IMR-90 (cell line): ENCODE measurements around the gene NR2C2. TPM values are rescaled to one million over a fixed set of nuclear protein-coding genes. Genes with fewer than 3 reads are reported as not detected.
A peak's percentile ranks its signal among the peaks of the same experiment; 100 is the strongest.

Experiments
- ATAC-seq: fragments of 200-7000 bp; cut with Tn5 transposase; 2 replicates; pipeline ENCODE4 v1.9.1; 2020; ENCODE audit warnings: low read depth, mild to moderate bottlenecking, moderate library complexity
- BruUV-seq: library from RNA; stranded (reverse); fragments of 400-500 nt; replicated peaks from 2 replicates; lab custom pipeline; 2021; lab: Mats Ljungman, UMichigan
- CTCF ChIA-PET: fragments of 300-600 bp; formaldehyde crosslinking; extraction: SDS; loops from one replicate; lab custom pipeline; 2021; ENCODE audit warnings: antibody characterized with exemption; lab: Yijun Ruan, JAX
- POLR2A ChIA-PET: fragments of 300-600 bp; sonication (Branson Sonifier 250); formaldehyde crosslinking; loops from one replicate; lab custom pipeline; 2022; ENCODE audit warnings: antibody characterized with exemption; ENCODE audit not compliant: unreplicated experiment; lab: Charles Lee
- DNase-seq: peaks from one replicate; pipeline ENCODE4 v3.0.0; 2013
- H2AFZ ChIP-seq: replicated peaks from 2 replicates; pipeline ENCODE3; 2013; ENCODE audit warnings: low read length, mild to moderate bottlenecking; ENCODE audit not compliant: poor library complexity
- H2AK5ac ChIP-seq: 2 replicates; pipeline ENCODE4 v1.6.1; 2013; ENCODE audit warnings: low read depth, low read length, inconsistent platforms
- H2AK9ac ChIP-seq: replicated peaks from 2 replicates; pipeline ENCODE3; 2013; ENCODE audit warnings: mild to moderate bottlenecking, low read depth, low read length, moderate library complexity; ENCODE audit not compliant: poor library complexity
- H2BK120ac ChIP-seq: 2 replicates; pipeline ENCODE4 v1.6.1; 2013; ENCODE audit warnings: low read depth, low read length, inconsistent platforms
- H2BK15ac ChIP-seq: 3 replicates; pipeline ENCODE4 v1.6.1; 2013; ENCODE audit warnings: low read depth, low read length, inconsistent platforms
- H2BK20ac ChIP-seq: 2 replicates; pipeline ENCODE4 v1.6.1; 2013; ENCODE audit warnings: low read depth, mild to moderate bottlenecking, inconsistent platforms, low read length, moderate library complexity
- H2BK5ac ChIP-seq: 2 replicates; pipeline ENCODE4 v1.6.1; 2013; ENCODE audit warnings: mild to moderate bottlenecking, low read depth, low read length, inconsistent platforms; ENCODE audit not compliant: poor library complexity, severe bottlenecking
- H3K14ac ChIP-seq: replicated peaks from 2 replicates; pipeline ENCODE4 v1.6.1; 2013; ENCODE audit warnings: low read depth, low read length, inconsistent platforms
- H3K18ac ChIP-seq: 2 replicates; pipeline ENCODE4 v1.6.1; 2013; ENCODE audit warnings: low read depth, low read length, control low read depth
- H3K23ac ChIP-seq: 2 replicates; pipeline ENCODE4 v1.6.1; 2013; ENCODE audit warnings: low read depth, low read length, inconsistent platforms
- H3K27ac ChIP-seq: 2 replicates; pipeline ENCODE4 v1.5.1; 2013; ENCODE audit warnings: mild to moderate bottlenecking, control low read depth, low read length; ENCODE audit not compliant: insufficient read depth
- H3K27me3 ChIP-seq: 2 replicates; pipeline ENCODE4 v1.6.1; 2013; ENCODE audit warnings: low read length; ENCODE audit not compliant: control insufficient read depth, insufficient read depth
- H3K36me3 ChIP-seq: 2 replicates; pipeline ENCODE4 v1.6.1; 2013; ENCODE audit warnings: low read length, mixed read lengths; ENCODE audit not compliant: control insufficient read depth, insufficient read depth
- H3K4ac ChIP-seq: 2 replicates; pipeline ENCODE4 v1.6.1; 2013; ENCODE audit warnings: low read depth, low read length, inconsistent platforms
- H3K4me1 ChIP-seq: 2 replicates; pipeline ENCODE4 v1.6.1; 2013; ENCODE audit warnings: low read length, mixed read lengths; ENCODE audit not compliant: control insufficient read depth, insufficient read depth
- H3K4me2 ChIP-seq: 2 replicates; pipeline ENCODE4 v1.6.1; 2013; ENCODE audit warnings: low read depth, mild to moderate bottlenecking, control low read depth, low read length, moderate library complexity
- H3K4me3 ChIP-seq: 2 replicates; pipeline ENCODE4 v1.5.1; 2013; ENCODE audit warnings: low read depth, mild to moderate bottlenecking, control low read depth, low read length, moderate library complexity; ENCODE audit not compliant: insufficient read depth
- H3K56ac ChIP-seq: 2 replicates; pipeline ENCODE4 v1.6.1; 2013; ENCODE audit warnings: low read length, inconsistent platforms; ENCODE audit not compliant: insufficient read depth; ENCODE audit errors: extremely low read depth
- H3K79me1 ChIP-seq, 2 experiments: 2 replicates each; pipeline ENCODE4 v1.6.1; 2013; ENCODE audit warnings: low read length in 2 of 2, inconsistent platforms in 1 of 2, low read depth in 1 of 2
- H3K9ac ChIP-seq: 2 replicates; pipeline ENCODE4 v1.6.1; 2013; ENCODE audit warnings: low read depth, low read length, control low read depth
- H3K9me1 ChIP-seq: 2 replicates; pipeline ENCODE4 v1.6.1; 2013; ENCODE audit warnings: low read length, inconsistent platforms; ENCODE audit not compliant: insufficient read depth
- H3K9me3 ChIP-seq: 2 replicates; pipeline ENCODE4 v1.6.1; 2013; ENCODE audit warnings: low read length; ENCODE audit not compliant: control insufficient read depth, insufficient read depth
- H4K20me1 ChIP-seq: 2 replicates; pipeline ENCODE4 v1.6.1; 2013; ENCODE audit warnings: low read length, inconsistent platforms; ENCODE audit not compliant: insufficient read depth
- H4K5ac ChIP-seq: 2 replicates; pipeline ENCODE4 v1.6.1; 2013; ENCODE audit warnings: mild to moderate bottlenecking, low read depth, low read length, control low read depth
- H4K8ac ChIP-seq, 2 experiments: 2 replicates each; pipeline ENCODE4 v1.6.1; 2013; ENCODE audit warnings: low read depth in 2 of 2, low read length in 2 of 2, control low read depth in 1 of 2, inconsistent platforms in 1 of 2
- H4K91ac ChIP-seq: 2 replicates; pipeline ENCODE4 v1.6.1; 2013; ENCODE audit warnings: low read depth, low read length, inconsistent platforms; ENCODE audit not compliant: insufficient read depth
- BHLHE40 ChIP-seq: fragments of 150-350 bp; IDR thresholded peaks from 2 replicates; pipeline ENCODE4 v1.6.1; 2016; ENCODE audit warnings: mild to moderate bottlenecking, low read depth, low read length
- CEBPB ChIP-seq: IDR thresholded peaks from 2 replicates; pipeline ENCODE4 v1.6.1; 2012; ENCODE audit warnings: low read depth, low read length, improper control_type of control experiment
- CHD1 ChIP-seq: IDR thresholded peaks from 2 replicates; pipeline ENCODE4 v1.6.1; 2012; ENCODE audit warnings: low read depth, low read length, improper control_type of control experiment
- FOS ChIP-seq: fragments of 150-350 bp; IDR thresholded peaks from 2 replicates; pipeline ENCODE4 v1.6.1; 2016; ENCODE audit warnings: low read depth, low read length
- MAFK ChIP-seq: IDR thresholded peaks from 2 replicates; pipeline ENCODE4 v1.6.1; 2012; ENCODE audit warnings: low read depth, low read length, improper control_type of control experiment
- MAZ ChIP-seq: IDR thresholded peaks from 2 replicates; pipeline ENCODE4 v1.6.1; 2012; ENCODE audit warnings: low read depth, mild to moderate bottlenecking, low read length, improper control_type of control experiment, moderate library complexity, borderline replicate concordance
- MXI1 ChIP-seq: IDR thresholded peaks from 2 replicates; pipeline ENCODE4 v1.6.1; 2012; ENCODE audit warnings: low read depth, mild to moderate bottlenecking, low read length, moderate library complexity, borderline replicate concordance
- NFE2L2 ChIP-seq: fragments of 150-350 bp; IDR thresholded peaks from 2 replicates; pipeline ENCODE4 v1.6.1; 2016; ENCODE audit warnings: low read depth, mild to moderate bottlenecking, low read length
- POLR2A ChIP-seq: IDR thresholded peaks from 2 replicates; pipeline ENCODE4 v1.6.1; 2012; ENCODE audit warnings: mild to moderate bottlenecking, low read depth, low read length
- RAD21 ChIP-seq: IDR thresholded peaks from 2 replicates; pipeline ENCODE4 v1.6.1; 2012; ENCODE audit warnings: low read length, improper control_type of control experiment
- RCOR1 ChIP-seq: IDR thresholded peaks from 2 replicates; pipeline ENCODE4 v1.6.1; 2012; ENCODE audit warnings: mild to moderate bottlenecking, low read length, improper control_type of control experiment; ENCODE audit not compliant: insufficient replicate concordance
- RFX5 ChIP-seq: IDR thresholded peaks from 2 replicates; pipeline ENCODE4 v1.8.0; 2012; ENCODE audit warnings: low read depth, mild to moderate bottlenecking, low read length, moderate library complexity
- SMC3 ChIP-seq: fragments of 150-350 bp; IDR thresholded peaks from 2 replicates; pipeline ENCODE4 v1.6.1; 2016; ENCODE audit warnings: low read depth, mild to moderate bottlenecking, antibody characterized with exemption, low read length, moderate library complexity
- WGBS, 2 experiments: methylation state at CpG; one replicate each; pipeline versions ENCODE4 v1.1.5 to v1.1.7; 2013; ENCODE audit warnings: missing lambda C conversion rate in 2 of 2; ENCODE audit not compliant: insufficient read length in 1 of 2; ENCODE audit errors: extremely low coverage in 2 of 2; 5-methylcytosine and 5-hydroxymethylcytosine counted together
- dilution Hi-C: fragments of 300-500 bp; cut with HindIII; formaldehyde crosslinking; loops from one replicate; pipeline ENCODE4 v1.14.3; 2018; ENCODE audit warnings: low sequenced_read_pairs; ENCODE audit not compliant: unreplicated experiment
- in situ Hi-C: fragments of 300-500 bp; cut with MboI; formaldehyde crosslinking; loops from 3 replicates; pipeline ENCODE4 v1.14.3; 2019; ENCODE audit warnings: low sequenced_read_pairs, inconsistent platforms, mixed read lengths
- intact Hi-C: fragments of 100-400 bp; cut with micrococcal nuclease; formaldehyde crosslinking; loops from 2 replicates; pipeline ENCODE4 v1.10.0; 2022
- polyA plus RNA-seq, 3 experiments: library from polyadenylated mRNA; depleted of rRNA; stranded (reverse); fragments of >200 nt; gene quantifications; 2 replicates each; pipeline ENCODE4 v1.2.3, GENCODE V29; 2012; ENCODE audit warnings: low replicate concordance in 1 of 3
- total RNA-seq: library from RNA; depleted of rRNA; stranded (reverse); fragments of >200 nt; gene quantifications from 2 replicates; pipeline ENCODE4 v1.2.3, GENCODE V29; 2012
- TF ChIP-seq, protein P1 (sequence below): fragments of 150-350 bp; IDR thresholded peaks from 2 replicates; pipeline ENCODE4 v1.6.1; 2017; ENCODE audit warnings: mild to moderate bottlenecking, antibody characterized with exemption, low read length, low read depth
- TF ChIP-seq, protein P2 (sequence below): fragments of 150-350 bp; IDR thresholded peaks from 2 replicates; pipeline ENCODE4 v1.6.1; 2016; ENCODE audit warnings: low read depth, mild to moderate bottlenecking, low read length, moderate library complexity, borderline replicate concordance
- TF ChIP-seq, protein P3 (sequence below): conservative IDR thresholded peaks from 2 replicates; pipeline ENCODE4 v1.5.1; 2012; ENCODE audit warnings: mild to moderate bottlenecking, low read depth, low read length, improper control_type of control experiment

Gene NR2C2
- total and polyA plus RNA-seq, 2 of the 4 experiments (the other 2 are of a cell fraction), result 10.4 to 13.8 TPM

DNA sequence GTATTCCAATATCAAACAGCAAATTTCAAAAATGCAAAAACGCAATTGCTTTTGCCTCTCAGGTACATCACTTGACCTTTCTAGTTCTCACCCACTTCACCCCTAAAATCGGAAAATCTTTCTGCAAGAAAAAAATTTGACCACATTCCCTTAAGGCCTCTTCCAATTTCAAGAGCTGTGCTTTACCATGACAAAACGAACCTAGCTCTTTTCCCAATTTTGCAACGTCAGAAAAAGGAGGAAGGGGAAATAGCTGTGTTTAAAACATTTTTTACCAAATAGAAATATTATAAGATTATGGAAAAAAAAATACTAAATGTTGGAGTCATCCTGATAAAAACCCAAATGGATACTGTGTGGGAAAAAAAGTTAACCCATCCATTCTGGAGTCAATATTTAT lies 1.1 kb upstream of the NR2C2 start:
- Histone ChIP-seq H3K27me3 (no peaks in the 10 kb centered on the region), H4K91ac (no peak overlapping the region), H4K5ac (no peak overlapping the region), H3K36me3 (peaks cover 10% of the 10 kb centered on the region), H2BK15ac (no peak overlapping the region), H3K9me1 (peaks cover 9% of the 10 kb centered on the region; the same call in 1 of the 2 replicates), H2AK5ac (no peak overlapping the region), H3K4ac (no peak overlapping the region), H2BK120ac (no peak overlapping the region), H3K9ac (peak overlapping the region; percentile 84; the same call in 1 of the 2 replicates), H3K14ac (no peak overlapping the region), H3K4me3 (peak overlapping the region; percentile 75; the same call in 1 of the 2 replicates), H3K4me2 (peak overlapping the region; percentile 95), H3K18ac (no peak overlapping the region), H3K27ac (no peak overlapping the region), H2BK20ac (no peak overlapping the region), H3K23ac (0 out of 2 replicates have a peak overlapping the region, but pooled peaks have one; percentile 37), H2BK5ac (no peak overlapping the region), H3K56ac (no peak overlapping the region), H2AFZ (no peak overlapping the region), H3K4me1 (no peaks in the 10 kb centered on the region), H3K9me3 (no peaks in the 10 kb centered on the region), H4K8ac (no peak overlapping the region), H4K20me1 (no peaks in the 10 kb centered on the region; the same call in 1 of the 2 replicates), H3K79me1 (peaks cover 40 to 50% of the 10 kb centered on the region in 2 experiments), H2AK9ac (no peak overlapping the region)
- in situ Hi-C loops (loop anchor here (25.0 kb wide), 1 partner anchor 266 kb away; the partner anchor contains the start of gene CAPN7), intact Hi-C loops (no loop called here), dilution Hi-C loops (no loop called here)
- ChIA-PET CTCF (interaction anchor here (1.1 kb wide), 1 partner anchor 589 kb away, joined by 3 read pairs; no protein-coding TSS in a partner anchor), POLR2A (interaction anchor here (0.7 kb wide), 1 partner anchor 45 kb away, joined by 3 read pairs; no protein-coding TSS in a partner anchor)
- WGBS, 2 experiments, result 33% methylated on average over 1 of the region's 4 CpGs; no CpG with 5 or more reads in 1 of the 2 experiments
- BruUV-seq, result no TSS peak
- DNase-seq (no peak), ATAC-seq (no peak)
- TF ChIP-seq, protein P1, sequence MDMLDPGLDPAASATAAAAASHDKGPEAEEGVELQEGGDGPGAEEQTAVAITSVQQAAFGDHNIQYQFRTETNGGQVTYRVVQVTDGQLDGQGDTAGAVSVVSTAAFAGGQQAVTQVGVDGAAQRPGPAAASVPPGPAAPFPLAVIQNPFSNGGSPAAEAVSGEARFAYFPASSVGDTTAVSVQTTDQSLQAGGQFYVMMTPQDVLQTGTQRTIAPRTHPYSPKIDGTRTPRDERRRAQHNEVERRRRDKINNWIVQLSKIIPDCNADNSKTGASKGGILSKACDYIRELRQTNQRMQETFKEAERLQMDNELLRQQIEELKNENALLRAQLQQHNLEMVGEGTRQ, result no peak
- TF ChIP-seq RAD21, result no peak
- no peak for TF ChIP-seq MAFK
- TF ChIP-seq SMC3, result no peak
- no peak for TF ChIP-seq NFE2L2
- no peak for TF ChIP-seq POLR2A
- TF ChIP-seq MAZ, result no peak
- no peak for TF ChIP-seq RCOR1
- TF ChIP-seq CEBPB, result no peak
- TF ChIP-seq CHD1, result no peak
- TF ChIP-seq, protein P2, sequence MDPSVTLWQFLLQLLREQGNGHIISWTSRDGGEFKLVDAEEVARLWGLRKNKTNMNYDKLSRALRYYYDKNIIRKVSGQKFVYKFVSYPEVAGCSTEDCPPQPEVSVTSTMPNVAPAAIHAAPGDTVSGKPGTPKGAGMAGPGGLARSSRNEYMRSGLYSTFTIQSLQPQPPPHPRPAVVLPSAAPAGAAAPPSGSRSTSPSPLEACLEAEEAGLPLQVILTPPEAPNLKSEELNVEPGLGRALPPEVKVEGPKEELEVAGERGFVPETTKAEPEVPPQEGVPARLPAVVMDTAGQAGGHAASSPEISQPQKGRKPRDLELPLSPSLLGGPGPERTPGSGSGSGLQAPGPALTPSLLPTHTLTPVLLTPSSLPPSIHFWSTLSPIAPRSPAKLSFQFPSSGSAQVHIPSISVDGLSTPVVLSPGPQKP, result no peak
- TF ChIP-seq FOS, result no peak
- TF ChIP-seq BHLHE40, result no peak
- TF ChIP-seq MXI1, result no peak
- TF ChIP-seq, protein P3, sequence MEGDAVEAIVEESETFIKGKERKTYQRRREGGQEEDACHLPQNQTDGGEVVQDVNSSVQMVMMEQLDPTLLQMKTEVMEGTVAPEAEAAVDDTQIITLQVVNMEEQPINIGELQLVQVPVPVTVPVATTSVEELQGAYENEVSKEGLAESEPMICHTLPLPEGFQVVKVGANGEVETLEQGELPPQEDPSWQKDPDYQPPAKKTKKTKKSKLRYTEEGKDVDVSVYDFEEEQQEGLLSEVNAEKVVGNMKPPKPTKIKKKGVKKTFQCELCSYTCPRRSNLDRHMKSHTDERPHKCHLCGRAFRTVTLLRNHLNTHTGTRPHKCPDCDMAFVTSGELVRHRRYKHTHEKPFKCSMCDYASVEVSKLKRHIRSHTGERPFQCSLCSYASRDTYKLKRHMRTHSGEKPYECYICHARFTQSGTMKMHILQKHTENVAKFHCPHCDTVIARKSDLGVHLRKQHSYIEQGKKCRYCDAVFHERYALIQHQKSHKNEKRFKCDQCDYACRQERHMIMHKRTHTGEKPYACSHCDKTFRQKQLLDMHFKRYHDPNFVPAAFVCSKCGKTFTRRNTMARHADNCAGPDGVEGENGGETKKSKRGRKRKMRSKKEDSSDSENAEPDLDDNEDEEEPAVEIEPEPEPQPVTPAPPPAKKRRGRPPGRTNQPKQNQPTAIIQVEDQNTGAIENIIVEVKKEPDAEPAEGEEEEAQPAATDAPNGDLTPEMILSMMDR, result no peak
- TF ChIP-seq RFX5, result no peak
